Measurements from ENCODE around the gene RCE1. TPM values are rescaled to one million over a fixed set of nuclear protein-coding genes. Genes with fewer than 3 reads are reported as not detected.

Gene RCE1
- total RNA-seq, 1 donor from 2014 or later = 30.6 TPM

- no peak for TF ChIP-seq CTCF (IDR thresholded peaks at IDR 0.05; ENCODE audit: partially characterized antibody, unreplicated experiment)
- Mint-ChIP-seq H3K27ac (ENCODE audit: unreplicated experiment) (no peak overlapping the region), H3K9me3 (ENCODE audit: unreplicated experiment) (peaks cover 13% of the 10 kb centered on the region), H3K27me3 (ENCODE audit: unreplicated experiment) (peaks cover 10% of the 10 kb centered on the region), H3K4me3 (ENCODE audit: unreplicated experiment) (no peak overlapping the region), H3K4me1 (ENCODE audit: low read depth, unreplicated experiment) (peaks cover 5% of the 10 kb centered on the region), H3K36me3 (ENCODE audit: unreplicated experiment) (no peaks in the 10 kb centered on the region)
- DNase-seq = no peak
These were observed 4.4 kb downstream of the RCE1 start for GRCh38 chr11:66847461-66848232.

GRCh38 chr11:66848671-66849500 lies 5.6 kb downstream of the RCE1 start:
- TF ChIP-seq CTCF (IDR thresholded peaks at IDR 0.05; ENCODE audit: partially characterized antibody, unreplicated experiment) = no peak

GRCh38 chr11:66849501-66850234 lies 6.4 kb downstream of the RCE1 start:
- Mint-ChIP-seq H3K36me3 (ENCODE audit: unreplicated experiment) (no peaks in the 10 kb centered on the region), H3K27me3 (ENCODE audit: unreplicated experiment) (peaks cover 11% of the 10 kb centered on the region)

More at GRCh38 chr11:66848671-66849500, 5.6 kb downstream of the RCE1 start:
- Mint-ChIP-seq H3K27ac (ENCODE audit: unreplicated experiment) (no peak overlapping the region), H3K27me3 (ENCODE audit: unreplicated experiment) (peaks cover 12% of the 10 kb centered on the region), H3K4me1 (ENCODE audit: low read depth, unreplicated experiment) (peaks cover 5% of the 10 kb centered on the region), H3K36me3 (ENCODE audit: unreplicated experiment) (no peaks in the 10 kb centered on the region), H3K9me3 (ENCODE audit: unreplicated experiment) (peaks cover 12% of the 10 kb centered on the region), H3K4me3 (ENCODE audit: unreplicated experiment) (no peak overlapping the region)
- no peak for DNase-seq

GRCh38 chr11:66850235-66850587 lies 7.0 kb downstream of the RCE1 start:
- Mint-ChIP-seq H3K27me3 (ENCODE audit: unreplicated experiment) (peaks cover 11% of the 10 kb centered on the region), H3K36me3 (ENCODE audit: unreplicated experiment) (no peaks in the 10 kb centered on the region), H3K27ac (ENCODE audit: unreplicated experiment) (no peak overlapping the region), H3K4me3 (ENCODE audit: unreplicated experiment) (no peak overlapping the region), H3K9me3 (ENCODE audit: unreplicated experiment) (peaks cover 13% of the 10 kb centered on the region), H3K4me1 (ENCODE audit: low read depth, unreplicated experiment) (peaks cover 2% of the 10 kb centered on the region)
- DNase-seq = no peak
- no peak for TF ChIP-seq CTCF (IDR thresholded peaks at IDR 0.05; ENCODE audit: partially characterized antibody, unreplicated experiment)

More at GRCh38 chr11:66849501-66850234, 6.4 kb downstream of the RCE1 start:
- no peak for DNase-seq
- no peak for TF ChIP-seq CTCF (IDR thresholded peaks at IDR 0.05; ENCODE audit: partially characterized antibody, unreplicated experiment)
- Mint-ChIP-seq H3K4me3 (ENCODE audit: unreplicated experiment) (no peak overlapping the region), H3K9me3 (ENCODE audit: unreplicated experiment) (peaks cover 12% of the 10 kb centered on the region), H3K27ac (ENCODE audit: unreplicated experiment) (no peak overlapping the region), H3K4me1 (ENCODE audit: low read depth, unreplicated experiment) (peaks cover 2% of the 10 kb centered on the region)

All from glutamatergic neuron (in vitro differentiated cells).